CD4-positive, alpha-beta T cell treated with Interleukin-15 for 4 hours (primary cell): ENCODE measurements around the gene NTNG1.

Experiments
- DNase-seq: peaks from one replicate; pipeline ENCODE4 v3.0.0-alpha.2; 2020; ENCODE audit warnings: low spot score

NTNG1 gene

DNA sequence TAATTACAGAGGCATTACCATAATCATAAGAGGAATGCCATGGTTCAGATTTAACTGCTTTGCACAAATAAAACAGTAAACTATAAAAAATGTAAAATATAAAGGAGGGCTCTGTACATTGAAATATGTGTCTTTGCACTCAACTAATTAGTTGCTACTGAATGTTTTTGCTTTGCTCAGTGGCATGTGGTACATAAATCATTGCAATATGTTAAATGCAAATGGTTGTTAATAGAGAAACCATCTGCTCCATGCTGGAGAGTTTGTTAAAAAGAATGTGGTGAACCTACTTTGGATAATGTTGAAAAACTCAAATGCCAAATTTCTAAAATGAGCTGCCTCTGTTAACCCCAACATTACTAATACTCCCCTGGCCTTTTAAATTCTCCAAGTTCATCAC lies 201.5 kb downstream of the NTNG1 start:
- no peak for DNase-seq

DNA sequence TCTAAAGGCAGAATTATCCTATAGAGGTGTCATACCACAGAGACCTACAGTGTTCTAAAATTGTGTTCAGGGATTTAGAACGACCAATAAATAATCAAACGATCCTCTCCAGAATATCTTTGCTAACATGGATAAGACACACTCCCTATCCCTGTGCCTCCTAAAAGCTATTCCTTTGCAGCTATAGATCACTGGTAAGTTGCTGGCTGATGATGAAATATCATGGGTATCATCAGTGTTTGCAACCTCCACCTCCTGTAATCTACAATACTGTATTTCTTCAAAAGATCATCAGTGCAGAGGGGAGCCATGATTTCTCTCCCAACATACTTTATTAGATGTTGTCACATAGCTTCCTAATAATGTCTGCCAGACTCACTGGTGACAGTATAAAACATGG lies 201.9 kb downstream of the NTNG1 start:
- DNase-seq: no peak

DNA sequence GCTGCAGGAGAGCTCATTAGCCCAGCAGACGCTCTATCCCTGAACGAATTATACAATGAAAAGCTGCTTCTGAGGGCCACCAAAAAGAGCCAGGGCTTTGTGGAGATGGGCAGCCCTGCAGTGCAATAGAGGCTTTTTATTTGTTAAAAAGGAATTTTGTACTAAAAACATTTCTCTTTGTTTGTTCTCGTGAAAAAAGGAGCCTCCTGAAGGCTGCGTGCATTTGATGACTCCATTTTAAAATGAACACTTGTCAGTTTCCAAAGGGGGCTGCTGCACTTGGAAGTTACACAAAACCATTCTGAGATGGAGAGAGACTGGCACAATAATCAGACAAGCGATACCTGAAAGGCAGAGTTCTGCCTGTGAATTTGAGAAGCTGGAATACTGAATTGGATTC lies 202.8 kb downstream of the NTNG1 start:
- DNase-seq: no peak

DNA sequence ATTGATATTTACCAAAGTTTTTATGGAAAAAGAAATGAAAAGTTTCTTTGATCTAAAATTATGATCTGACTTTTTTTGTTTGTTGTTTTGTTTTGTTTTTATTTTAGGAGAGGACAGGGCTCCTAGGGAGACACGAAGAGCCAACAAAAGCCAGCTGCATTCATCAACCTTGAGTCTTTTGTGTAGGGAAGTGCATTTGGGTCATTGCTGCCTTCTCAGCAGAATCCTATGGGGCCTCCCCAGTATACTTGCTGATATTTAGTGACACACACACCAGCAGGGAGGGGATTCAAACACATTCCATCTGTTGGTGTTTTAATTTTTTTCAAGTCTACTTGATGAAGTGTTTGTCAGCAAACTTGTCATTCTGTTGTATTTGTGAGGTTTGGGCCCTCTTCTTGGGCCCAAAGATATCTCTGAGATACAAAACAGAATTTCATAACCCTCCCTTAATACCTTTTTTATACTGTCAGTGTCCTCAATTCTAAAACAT lies 203.5 kb downstream of the NTNG1 start:
- no peak for DNase-seq

DNA sequence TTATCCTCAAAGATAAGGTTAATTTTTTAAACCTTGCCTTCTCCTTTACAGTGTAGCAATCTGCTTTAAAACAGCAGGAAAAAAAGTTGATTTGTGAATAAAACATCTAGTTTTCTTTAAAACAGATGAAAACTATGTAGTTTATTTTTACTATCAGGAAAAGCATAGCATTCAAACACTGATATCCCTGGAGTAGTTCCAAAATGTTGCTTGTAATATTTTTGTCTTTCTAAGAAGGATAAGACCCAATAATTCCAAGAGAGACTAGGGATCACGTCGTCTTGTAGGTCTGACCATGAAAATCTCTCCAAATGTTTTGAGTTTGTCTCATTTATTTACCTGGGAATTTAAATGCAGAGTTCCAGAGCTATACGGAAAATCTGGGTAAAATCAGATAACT lies 204.0 kb downstream of the NTNG1 start:
- no peak for DNase-seq

DNA sequence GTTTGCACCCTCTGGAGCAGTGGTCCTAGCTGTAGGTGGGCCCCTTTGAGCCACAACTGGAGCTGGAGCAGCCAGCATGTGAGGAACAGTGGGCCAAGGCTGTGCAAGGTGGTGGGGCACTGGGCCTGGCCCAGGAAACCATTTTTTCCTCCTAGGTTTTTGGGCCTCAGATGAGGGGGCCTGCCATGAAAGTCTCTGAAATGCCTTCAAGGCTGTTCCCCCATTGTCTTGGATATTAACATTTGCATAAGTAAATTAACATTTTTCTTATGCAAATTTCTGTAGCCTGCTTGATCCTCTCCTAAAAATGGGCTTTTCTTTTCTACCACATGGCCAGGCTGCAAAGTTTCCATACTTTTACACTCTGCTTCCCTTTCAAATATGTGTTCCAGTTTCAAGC lies 212.0 kb downstream of the NTNG1 start:
- DNase-seq: no peak

DNA sequence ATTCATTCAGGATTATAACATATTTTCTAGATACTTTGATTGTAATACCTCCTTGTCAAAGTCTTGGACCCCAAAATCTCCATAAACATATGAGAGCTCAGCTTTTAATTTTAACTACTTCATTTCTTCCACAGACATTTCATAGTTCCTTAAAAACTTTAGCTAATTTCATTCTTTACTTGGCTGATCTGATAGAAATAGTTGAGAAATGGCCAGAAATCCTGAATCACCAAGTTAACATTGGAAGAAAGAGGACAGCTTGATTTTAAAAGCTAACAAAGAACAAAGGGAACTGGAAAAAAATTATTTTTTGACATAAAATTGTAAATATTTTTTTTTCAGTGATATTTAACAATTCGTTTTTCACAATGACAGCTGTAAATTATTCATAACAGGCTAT lies 216.5 kb downstream of the NTNG1 start:
- no peak for DNase-seq

DNA sequence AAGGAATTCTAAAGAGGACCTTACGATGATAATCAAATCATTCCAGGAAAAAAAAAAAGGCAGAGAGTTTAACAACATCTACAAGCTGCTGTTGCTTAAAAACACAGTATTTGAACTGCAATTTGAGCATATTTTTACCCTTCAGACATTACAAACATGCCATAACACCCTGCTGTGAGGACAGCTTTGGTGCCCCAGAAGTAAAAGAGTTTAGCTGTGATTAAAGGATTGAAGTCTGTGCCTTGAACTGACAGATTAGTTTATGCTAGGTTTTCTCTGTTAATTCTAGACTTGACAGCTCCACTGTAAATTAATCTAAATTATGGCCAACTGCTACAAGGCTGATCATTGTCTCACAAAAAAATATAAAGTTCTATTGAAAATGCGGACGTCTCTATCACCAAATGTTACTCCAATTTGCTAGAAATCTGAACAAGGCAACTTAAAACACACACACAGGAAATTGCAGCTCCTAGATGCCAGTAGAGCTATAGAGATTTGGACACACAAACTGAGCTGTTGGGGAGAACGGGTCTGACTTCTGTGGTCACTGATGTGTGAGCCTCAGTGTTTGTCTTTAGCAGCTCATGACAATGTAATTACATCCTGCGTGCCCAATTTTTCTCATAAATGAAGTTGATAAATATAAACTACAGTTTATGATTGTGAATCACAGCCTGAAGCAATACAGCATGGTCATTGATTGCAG lies 217.9 kb downstream of the NTNG1 start:
- DNase-seq: no peak

DNA sequence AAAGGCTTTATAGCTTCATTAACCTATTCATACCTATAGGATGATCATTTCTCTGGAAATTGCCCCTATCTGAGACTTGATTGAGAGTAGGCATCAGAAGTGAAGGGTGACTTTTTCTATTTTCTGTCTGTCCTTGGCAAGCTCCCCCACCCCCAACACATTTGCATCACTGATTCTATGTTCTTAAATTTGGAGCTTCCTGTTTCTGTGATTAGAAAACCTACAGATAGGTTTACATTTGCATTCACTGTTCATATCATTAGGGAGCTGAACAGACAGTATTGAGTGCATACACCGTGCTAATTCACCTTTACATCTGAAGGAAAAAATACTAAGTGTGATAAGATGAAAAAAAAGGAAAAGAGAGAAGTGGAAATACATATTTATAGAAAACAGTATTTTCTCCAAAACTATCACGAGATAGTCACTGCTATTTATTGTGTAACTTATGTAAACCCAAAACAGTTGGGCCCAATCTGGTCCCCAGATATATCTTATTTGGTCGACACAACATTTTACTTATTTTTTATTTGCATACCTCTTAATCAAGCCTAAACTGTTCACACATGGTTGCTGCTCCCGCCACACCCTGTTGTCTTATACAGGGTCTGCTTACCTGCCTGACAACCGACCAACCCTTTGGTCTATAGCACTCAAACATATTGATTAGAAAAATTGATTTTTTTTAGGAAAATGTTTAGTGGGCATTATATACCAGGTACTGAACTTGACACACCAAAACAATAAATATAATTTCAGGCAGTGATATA lies 218.8 kb downstream of the NTNG1 start:
- no peak for DNase-seq

DNA sequence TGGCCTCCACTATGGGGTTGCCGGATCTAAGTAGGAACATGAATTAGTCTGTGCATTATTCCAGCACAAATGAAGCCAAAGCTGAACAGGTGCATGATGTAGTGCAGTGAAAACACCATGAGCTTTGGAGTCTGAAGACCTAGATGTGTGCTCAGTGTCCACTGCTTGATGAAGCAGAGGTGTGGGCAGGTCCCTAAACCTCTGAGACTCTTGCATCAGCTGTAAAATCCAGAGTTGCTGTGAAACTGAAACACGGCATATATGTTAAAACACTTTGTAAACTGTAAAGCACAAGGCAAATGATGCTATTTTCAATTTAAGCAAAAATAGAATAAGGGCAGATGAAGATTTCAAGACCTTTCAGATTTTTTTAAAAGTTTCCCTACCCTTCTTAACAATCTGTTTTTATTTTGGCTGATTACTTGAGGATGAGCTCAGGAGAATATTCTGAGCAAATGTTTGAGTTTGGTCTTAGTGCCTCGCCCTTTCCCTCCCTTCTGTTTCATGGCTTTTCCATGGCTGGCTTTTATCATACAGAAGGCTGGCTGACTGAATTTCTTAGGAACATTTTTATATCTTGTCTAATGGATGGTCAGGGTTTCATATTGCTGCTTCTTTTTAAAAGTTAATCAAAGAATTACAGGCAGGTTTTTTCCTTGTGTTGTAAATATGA lies 221.8 kb downstream of the NTNG1 start:
- no peak for DNase-seq

DNA sequence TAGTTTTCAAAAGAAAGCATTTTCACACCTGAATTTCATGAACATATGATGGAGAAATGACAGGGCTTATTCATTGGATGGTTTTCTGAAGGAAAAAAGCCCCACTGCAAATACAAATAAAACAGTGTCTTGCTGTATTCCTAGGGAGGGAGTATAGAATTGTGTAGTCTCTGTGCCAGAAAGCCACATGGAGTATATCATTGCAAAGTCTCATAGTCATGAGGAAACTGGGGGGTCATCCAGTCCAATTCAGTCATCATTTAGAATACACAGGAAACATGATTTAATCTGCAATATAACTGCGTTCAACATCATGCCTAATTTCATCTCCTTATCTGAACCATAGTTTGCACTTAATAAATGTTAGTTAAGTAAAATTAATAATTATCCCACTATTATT lies 222.3 kb downstream of the NTNG1 start:
- no peak for DNase-seq

DNA sequence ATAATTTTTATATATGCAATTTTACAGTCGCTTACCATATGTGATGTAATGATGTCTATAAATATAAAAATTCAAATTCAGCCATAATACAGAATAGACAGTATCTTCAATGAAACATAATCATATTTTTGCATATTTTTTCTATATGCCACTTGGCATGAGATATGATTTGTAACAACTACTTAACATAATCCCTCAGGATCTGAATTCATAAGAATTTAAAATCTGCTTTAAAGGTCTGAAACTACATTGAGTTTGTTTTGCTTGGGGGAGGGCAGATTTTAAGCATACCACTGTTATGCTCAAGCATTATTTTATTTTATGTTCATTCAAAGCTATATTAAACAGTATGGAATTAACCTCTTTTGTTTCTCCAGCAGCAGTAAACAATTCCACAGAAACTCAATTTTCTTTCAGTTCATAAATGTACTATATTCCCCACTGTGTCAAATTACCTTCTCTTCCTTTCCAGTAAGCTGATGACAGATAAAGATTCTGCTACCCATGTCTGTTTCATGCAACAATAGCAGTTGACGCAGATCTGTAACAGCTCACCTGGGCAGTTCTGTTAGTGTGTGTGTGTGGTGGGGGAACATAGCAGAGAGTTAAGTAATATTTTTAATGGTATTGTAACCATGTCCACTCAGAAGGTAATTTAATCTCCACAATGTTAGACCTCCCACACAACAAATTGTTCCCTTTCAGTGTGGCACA lies 224.8 kb downstream of the NTNG1 start:
- no peak for DNase-seq

DNA sequence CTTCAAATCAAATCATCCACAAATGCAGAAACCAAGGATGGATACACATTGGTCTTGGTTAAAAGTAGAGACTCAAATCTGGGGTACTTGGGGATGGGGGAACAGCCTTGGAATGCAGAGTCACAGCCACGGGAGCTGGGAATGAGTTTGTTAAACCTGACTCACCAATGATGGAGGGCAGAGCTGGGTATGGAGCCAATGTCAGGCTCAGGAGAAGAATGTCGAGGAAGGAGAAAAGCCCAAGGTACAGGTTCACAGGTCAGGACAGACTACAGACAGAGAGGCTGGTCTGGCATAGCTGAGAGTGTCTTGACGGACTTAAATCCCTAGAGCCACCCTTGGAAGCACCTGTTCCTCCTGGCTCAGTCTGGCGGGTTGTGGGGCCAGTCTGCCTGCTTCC lies 237.6 kb downstream of the NTNG1 start:
- no peak for DNase-seq

DNA sequence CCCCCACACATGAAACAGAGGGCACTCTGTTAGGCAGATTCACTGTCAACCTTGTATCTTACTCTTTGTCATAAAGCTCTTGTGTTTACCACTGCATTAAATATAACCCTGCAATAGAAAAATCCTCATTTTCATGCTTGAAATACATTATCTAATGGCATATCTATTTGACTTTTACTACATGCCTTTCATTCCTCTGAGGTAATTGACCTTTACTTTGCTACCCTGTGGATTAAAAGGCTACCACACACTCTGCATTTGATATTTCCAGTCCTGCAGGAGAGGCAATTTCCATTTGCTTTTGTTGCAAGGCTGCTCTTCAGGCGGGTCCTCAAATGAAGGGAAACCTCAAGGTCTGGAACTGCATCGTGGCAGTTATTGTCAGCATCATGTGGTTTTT lies 238.0 kb downstream of the NTNG1 start:
- no peak for DNase-seq

DNA sequence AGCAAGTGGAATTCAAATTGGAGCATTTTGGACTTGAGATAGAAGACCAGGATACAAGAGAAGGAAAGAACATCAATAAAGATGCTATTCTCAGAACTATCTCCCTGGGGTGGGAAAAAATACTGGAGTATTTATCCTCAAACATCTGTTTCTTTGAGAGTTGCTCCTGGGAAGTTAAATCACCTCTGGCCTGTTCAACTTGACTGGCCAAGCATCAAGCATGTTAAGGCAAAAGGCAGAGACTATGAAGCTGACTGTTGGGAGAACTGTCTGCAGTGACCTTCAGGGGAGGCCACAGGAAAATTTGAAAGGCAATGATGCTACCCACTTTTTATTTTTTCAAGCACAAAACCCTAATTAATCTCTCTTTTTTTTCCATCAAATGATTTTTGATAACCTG lies 239.0 kb downstream of the NTNG1 start:
- no peak for DNase-seq

DNA sequence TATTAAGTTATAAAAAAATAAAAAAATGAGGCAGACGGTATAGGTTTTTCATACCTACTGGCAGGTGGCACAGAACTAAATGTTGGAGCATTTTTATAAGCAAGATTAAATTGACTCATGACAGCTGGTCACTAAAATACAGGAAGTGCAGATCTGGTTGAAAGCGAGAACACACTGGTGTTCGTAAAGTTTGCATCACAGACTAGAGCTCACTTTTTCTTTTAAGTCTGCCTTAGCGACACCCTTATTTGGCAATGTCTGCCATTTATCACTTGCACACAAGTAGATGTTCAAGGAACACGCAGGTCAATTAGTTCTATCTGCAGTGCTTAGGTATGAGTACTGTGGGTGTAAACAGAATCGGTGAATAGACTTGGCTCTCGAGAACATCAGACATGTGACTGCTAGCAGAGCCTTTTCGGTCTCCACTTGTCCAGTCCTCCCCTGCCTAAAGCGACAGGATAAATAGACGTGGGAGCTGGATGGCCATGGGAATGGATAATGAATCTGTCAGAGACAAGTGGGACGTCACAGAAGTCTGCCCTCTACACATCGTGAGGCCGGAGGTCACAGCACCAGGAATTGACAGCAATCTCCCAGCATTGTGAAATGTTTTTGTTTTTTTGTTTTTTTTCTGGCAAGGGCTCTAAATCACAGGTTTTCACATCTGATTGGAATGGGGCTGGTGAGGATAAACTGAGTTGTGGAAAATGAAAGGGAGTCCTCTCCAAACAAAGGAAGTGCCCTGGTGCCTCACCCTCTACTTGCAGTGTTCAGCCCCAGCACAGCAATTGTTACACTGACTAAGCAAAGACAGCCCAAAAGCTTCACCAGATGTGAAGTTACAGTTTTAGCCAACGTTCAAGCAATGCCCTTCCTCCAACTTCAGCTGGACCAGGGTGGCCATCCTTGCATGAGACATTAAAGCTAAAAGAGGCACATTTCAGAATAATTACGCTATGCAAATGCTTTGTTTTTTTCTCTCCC lies 248.9 kb downstream of the NTNG1 start:
- no peak for DNase-seq

DNA sequence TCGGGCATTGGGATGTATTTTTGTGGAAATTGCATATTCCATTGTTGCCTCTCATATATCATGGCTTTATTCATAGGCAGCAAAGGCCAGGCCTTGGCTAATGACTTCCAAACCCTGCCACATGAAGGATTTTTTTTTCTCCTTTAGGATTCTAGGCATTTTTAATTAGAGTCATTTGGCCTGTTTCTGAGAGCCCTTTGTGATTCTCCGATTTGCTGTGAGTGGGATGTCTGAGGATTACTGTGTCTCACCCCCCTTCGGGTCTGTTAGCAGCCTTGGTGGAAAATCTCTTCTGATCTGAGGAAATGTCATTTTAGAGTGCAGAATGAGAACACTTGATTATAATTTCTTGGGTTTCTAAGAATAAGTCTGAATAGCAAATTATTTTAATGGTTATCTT lies 253.5 kb downstream of the NTNG1 start:
- DNase-seq: no peak

DNA sequence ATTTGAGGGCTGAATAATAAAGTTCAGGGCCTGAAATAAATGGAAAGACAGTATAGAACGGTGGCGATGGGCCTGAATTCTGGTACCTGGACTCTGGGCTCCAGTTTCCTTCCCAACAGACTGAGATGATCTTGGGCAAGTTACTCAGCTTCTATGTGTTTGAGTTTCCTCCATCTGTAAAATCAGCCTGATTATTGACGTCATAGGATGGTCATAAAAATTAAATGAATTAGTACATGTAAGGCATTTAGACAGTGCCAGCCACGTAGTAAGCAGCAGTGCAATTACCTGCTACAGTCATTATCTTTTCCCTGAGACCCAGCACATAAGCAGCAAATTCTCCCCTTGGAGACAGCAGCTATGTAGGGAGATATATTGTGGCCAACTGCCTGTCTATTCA lies 260.9 kb downstream of the NTNG1 start:
- DNase-seq: no peak

DNA sequence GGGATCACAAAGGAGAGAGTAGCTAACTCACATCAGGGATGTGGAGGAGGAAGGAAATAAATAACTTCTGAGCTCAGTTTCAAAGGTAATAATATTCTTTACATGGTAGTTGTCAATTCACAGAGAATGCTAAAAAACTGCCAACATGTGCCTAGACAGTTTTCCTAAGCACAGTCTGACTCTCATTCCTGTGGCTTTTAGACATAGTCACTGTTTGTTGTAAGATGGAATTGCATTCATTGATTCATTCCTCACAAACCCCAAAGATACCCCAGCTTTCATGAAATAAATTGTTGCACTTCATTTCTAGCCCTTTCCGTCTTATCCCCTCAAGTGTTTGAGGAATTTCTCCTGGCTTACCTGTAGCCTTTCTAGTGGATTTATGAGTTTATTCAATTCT lies 263.9 kb downstream of the NTNG1 start:
- no peak for DNase-seq

DNA sequence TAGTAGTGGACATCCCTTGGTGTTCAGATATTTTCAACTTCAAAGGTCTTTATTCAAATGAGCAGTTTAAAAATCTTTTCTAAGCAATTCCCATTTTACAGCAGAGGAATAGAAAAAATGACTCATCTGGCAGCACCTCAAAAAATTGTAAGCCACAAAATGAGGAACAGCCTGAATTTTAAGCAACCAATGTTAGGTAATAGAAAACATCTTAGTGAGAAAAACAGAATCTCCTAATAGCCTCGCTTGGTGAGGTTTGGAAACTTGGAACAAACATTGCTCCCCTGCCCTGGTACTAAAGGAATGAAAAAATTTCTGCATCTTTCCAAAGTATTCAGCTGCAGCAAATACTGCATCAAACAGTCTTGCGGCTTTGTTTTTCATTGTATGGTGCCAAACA lies 264.4 kb downstream of the NTNG1 start:
- DNase-seq: no peak

DNA sequence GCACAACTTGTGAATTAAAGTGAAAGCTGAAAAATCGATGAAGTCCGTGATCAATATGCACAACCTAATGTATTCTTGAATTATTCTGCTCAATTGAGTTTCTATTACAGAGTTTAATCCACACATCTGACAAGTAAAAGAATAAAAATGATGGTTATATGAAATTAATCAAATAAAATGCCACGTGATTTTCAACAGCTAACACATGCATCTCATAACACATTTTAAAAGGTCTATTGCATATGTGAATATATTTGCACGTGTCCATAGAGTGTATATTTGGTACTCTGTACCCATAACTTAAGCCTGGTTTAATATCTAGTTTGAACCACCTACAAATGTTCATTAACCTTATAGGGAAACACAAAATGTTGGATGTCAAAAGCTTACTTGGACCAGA lies 266.2 kb downstream of the NTNG1 start:
- DNase-seq: no peak
